HUES6 (cell line): ENCODE data around the gene ADGRD1.

Source experiments
- H3K27ac ChIP-seq: 2 replicates; pipeline ENCODE4 v1.7.0; 2013; ENCODE audit warnings: low read depth, mild to moderate bottlenecking, low read length, inconsistent platforms
- H3K27me3 ChIP-seq: 2 replicates; pipeline ENCODE4 v1.6.1; 2013; ENCODE audit warnings: low read length; ENCODE audit not compliant: control insufficient read depth, insufficient read depth
- H3K36me3 ChIP-seq: 2 replicates; pipeline ENCODE4 v1.6.1; 2013; ENCODE audit warnings: low read length; ENCODE audit not compliant: control insufficient read depth, insufficient read depth
- H3K4me1 ChIP-seq: 2 replicates; pipeline ENCODE4 v1.6.1; 2013; ENCODE audit warnings: low read length; ENCODE audit not compliant: control insufficient read depth, insufficient read depth
- H3K4me3 ChIP-seq: 2 replicates; pipeline ENCODE4 v1.5.1; 2013; ENCODE audit warnings: low read depth, low read length
- H3K9ac ChIP-seq: one replicate; pipeline ENCODE4 v1.6.1; 2013; ENCODE audit warnings: mild to moderate bottlenecking, low read length
- H3K9me3 ChIP-seq: 2 replicates; pipeline ENCODE4 v1.6.1; 2013; ENCODE audit warnings: low read depth, low read length; ENCODE audit not compliant: control insufficient read depth, insufficient read depth

ADGRD1 gene

GRCh38 chr12:131090274-131091210, 136.8 kb downstream of the ADGRD1 start:
- Histone ChIP-seq H3K9me3 (no peaks in the 10 kb centered on the region), H3K4me1 (no peaks in the 10 kb centered on the region), H3K27me3 (no peaks in the 10 kb centered on the region), H3K36me3 (no peaks in the 10 kb centered on the region), H3K4me3 (no peak overlapping the region), H3K27ac (no peak overlapping the region), H3K9ac (no peak overlapping the region)

GRCh38 chr12:131091413-131091975, 137.8 kb downstream of the ADGRD1 start:
- Histone ChIP-seq H3K36me3 (no peaks in the 10 kb centered on the region), H3K4me3 (no peak overlapping the region), H3K9me3 (no peaks in the 10 kb centered on the region), H3K4me1 (no peaks in the 10 kb centered on the region), H3K27me3 (no peaks in the 10 kb centered on the region), H3K9ac (no peak overlapping the region), H3K27ac (no peak overlapping the region)

- no peak overlapping the region for H3K4me3 ChIP-seq
- no peaks in the 10 kb centered on the region for H3K27me3 ChIP-seq
- H3K9ac ChIP-seq = no peak overlapping the region
These were observed 138.4 kb downstream of the ADGRD1 start for GRCh38 chr12:131091976-131092691.

GRCh38 chr12:131092901-131093603, 139.3 kb downstream of the ADGRD1 start:
- no peak overlapping the region for H3K4me3 ChIP-seq
- H3K36me3 ChIP-seq = no peaks in the 10 kb centered on the region
- H3K27me3 ChIP-seq = no peaks in the 10 kb centered on the region
- no peak overlapping the region for H3K9ac ChIP-seq
- H3K9me3 ChIP-seq = no peaks in the 10 kb centered on the region
- H3K4me1 ChIP-seq = no peaks in the 10 kb centered on the region
- H3K27ac ChIP-seq = no peak overlapping the region

More at GRCh38 chr12:131091976-131092691, 138.4 kb downstream of the ADGRD1 start:
- Histone ChIP-seq H3K9me3 (no peaks in the 10 kb centered on the region), H3K27ac (no peak overlapping the region), H3K4me1 (no peaks in the 10 kb centered on the region), H3K36me3 (no peaks in the 10 kb centered on the region)

GRCh38 chr12:131093604-131093955, 139.9 kb downstream of the ADGRD1 start:
- Histone ChIP-seq H3K9ac (no peak overlapping the region), H3K4me3 (no peak overlapping the region), H3K27ac (no peak overlapping the region), H3K27me3 (no peaks in the 10 kb centered on the region), H3K9me3 (no peaks in the 10 kb centered on the region), H3K4me1 (no peaks in the 10 kb centered on the region), H3K36me3 (no peaks in the 10 kb centered on the region)

- no peak overlapping the region for H3K4me3 ChIP-seq
- H3K4me1 ChIP-seq = no peaks in the 10 kb centered on the region
- H3K9me3 ChIP-seq = no peaks in the 10 kb centered on the region
- H3K36me3 ChIP-seq = no peaks in the 10 kb centered on the region
- H3K9ac ChIP-seq = no peak overlapping the region
- no peak overlapping the region for H3K27ac ChIP-seq
- H3K27me3 ChIP-seq = no peaks in the 10 kb centered on the region
These were observed 140.5 kb downstream of the ADGRD1 start for GRCh38 chr12:131093971-131094830.

- peaks cover under 1% of the 10 kb centered on the region; the same call in 1 of the 2 replicates for H3K9me3 ChIP-seq
- no peak overlapping the region for H3K4me3 ChIP-seq
- H3K27ac ChIP-seq = no peak overlapping the region
- no peaks in the 10 kb centered on the region for H3K4me1 ChIP-seq
- no peaks in the 10 kb centered on the region for H3K36me3 ChIP-seq
- H3K9ac ChIP-seq = no peak overlapping the region
- no peaks in the 10 kb centered on the region for H3K27me3 ChIP-seq
These were observed 141.4 kb downstream of the ADGRD1 start for GRCh38 chr12:131094831-131095805.

- peaks cover 5% of the 10 kb centered on the region for H3K9me3 ChIP-seq
- no peaks in the 10 kb centered on the region for H3K27me3 ChIP-seq
- H3K27ac ChIP-seq = no peak overlapping the region
- no peaks in the 10 kb centered on the region for H3K36me3 ChIP-seq
- no peak overlapping the region for H3K4me3 ChIP-seq
- H3K9ac ChIP-seq = no peak overlapping the region
- no peaks in the 10 kb centered on the region for H3K4me1 ChIP-seq
These were observed 142.3 kb downstream of the ADGRD1 start for GRCh38 chr12:131095826-131096680.

- Histone ChIP-seq H3K36me3 (no peaks in the 10 kb centered on the region), H3K9ac (no peak overlapping the region), H3K27ac (no peak overlapping the region), H3K4me3 (no peak overlapping the region), H3K4me1 (no peaks in the 10 kb centered on the region), H3K27me3 (no peaks in the 10 kb centered on the region), H3K9me3 (peaks cover 5% of the 10 kb centered on the region)
These were observed 143.0 kb downstream of the ADGRD1 start for GRCh38 chr12:131096681-131097181.
